ENCODE results near the gene ITGBL1. TPM values are rescaled to one million over a fixed set of nuclear protein-coding genes. Genes with fewer than 3 reads are reported as not detected.

ITGBL1 gene, protein sequence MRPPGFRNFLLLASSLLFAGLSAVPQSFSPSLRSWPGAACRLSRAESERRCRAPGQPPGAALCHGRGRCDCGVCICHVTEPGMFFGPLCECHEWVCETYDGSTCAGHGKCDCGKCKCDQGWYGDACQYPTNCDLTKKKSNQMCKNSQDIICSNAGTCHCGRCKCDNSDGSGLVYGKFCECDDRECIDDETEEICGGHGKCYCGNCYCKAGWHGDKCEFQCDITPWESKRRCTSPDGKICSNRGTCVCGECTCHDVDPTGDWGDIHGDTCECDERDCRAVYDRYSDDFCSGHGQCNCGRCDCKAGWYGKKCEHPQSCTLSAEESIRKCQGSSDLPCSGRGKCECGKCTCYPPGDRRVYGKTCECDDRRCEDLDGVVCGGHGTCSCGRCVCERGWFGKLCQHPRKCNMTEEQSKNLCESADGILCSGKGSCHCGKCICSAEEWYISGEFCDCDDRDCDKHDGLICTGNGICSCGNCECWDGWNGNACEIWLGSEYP
- 0.01 TPM for polyA plus RNA-seq (2013, experiment 1 of 2)
- not detected for polyA plus RNA-seq (2013, experiment 2 of 2)

DNA sequence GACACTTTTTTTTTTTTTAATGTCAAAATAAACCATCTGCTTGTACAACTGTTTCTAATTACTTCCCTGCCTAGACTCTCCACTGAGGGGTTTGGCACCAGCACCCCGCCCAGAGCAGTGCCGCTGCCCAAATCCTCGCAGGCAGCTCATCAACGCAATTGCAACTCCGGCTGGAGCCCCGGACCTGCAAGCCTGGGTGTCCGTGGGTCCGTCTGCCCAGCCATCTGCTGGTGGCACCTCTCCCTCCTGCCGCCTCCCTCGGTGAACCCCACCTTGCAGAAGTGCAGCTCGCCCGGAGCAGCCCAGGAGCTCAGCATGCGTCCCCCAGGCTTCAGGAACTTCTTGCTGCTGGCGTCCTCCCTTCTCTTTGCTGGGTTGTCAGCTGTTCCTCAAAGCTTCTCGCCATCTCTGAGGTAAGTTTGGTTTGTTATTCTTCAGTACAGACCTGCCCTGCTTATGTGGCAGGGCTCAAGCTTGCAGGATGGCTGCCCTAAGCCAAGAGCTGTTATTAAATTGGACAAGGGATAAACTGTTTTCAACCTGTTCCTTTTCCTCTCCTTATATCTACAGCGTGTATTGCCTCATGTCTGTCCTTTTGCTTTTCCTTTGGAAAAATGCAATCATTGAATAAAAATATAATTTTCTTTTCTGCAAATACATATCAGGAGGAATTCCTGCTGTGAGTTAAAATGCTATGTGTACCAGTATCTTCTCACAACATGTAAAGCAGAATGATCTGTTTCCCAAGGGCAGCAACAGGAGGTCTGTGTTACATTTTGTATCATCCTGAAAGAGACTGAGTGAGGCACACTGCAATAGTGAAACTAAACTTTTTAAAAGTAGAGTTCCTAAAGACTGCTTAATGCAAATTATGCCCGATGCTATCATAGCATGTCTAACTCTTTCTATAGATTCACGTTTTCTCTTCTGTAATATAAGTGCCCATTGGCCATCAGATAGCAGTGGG, at the start of gene ITGBL1:
Gene ITGBL1 (plus strand): TSS at position 157 of the 967 bp plus-strand sequence. CDS start 159 bp downstream, at position 316.
- Histone ChIP-seq H2BK5ac (ENCODE audit: low read length) (no peak within 1 kb of the TSS), H3K27ac (ENCODE audit: low read depth, low read length) (no peak within 1 kb of the TSS), H3K79me1 (ENCODE audit: low read length) (no peaks in the 10 kb centered on the region), H2AK5ac (ENCODE audit: low read length) (no peak within 1 kb of the TSS), H3K4ac (ENCODE audit: low read depth, low read length) (no peak within 1 kb of the TSS), H3K18ac (ENCODE audit: low read length) (no peak within 1 kb of the TSS), H4K5ac (ENCODE audit: low read length) (no peak within 1 kb of the TSS), H2BK120ac (ENCODE audit: low read depth, low read length) (no peak within 1 kb of the TSS), H3K4me3 (ENCODE audit: low read length) (no peak within 1 kb of the TSS), H3K36me3 (ENCODE audit: control insufficient read depth, insufficient read depth, low read length) (no peaks in the 10 kb centered on the region), H4K8ac (ENCODE audit: low read depth, low read length) (no peak within 1 kb of the TSS), H2BK15ac (replicated peaks; ENCODE audit: low read depth) (no peak within 1 kb of the TSS), H3K56ac (ENCODE audit: low read length) (no peak within 1 kb of the TSS), H3K23ac (ENCODE audit: low read length) (no peak within 1 kb of the TSS), H3K4me2 (ENCODE audit: low read length) (no peak within 1 kb of the TSS), H3K27me3 (ENCODE audit: insufficient read depth, low read length, poor library complexity) (no peaks in the 10 kb centered on the region), H3K4me1 (ENCODE audit: control insufficient read depth, low read depth, low read length) (no peaks in the 10 kb centered on the region), H3K79me2 (ENCODE audit: control insufficient read depth, insufficient read depth, low read length) (no peaks in the 10 kb centered on the region), H3K9ac (ENCODE audit: low read length) (no peak within 1 kb of the TSS)
- no peak for DNase-seq
- no CpG with 5 or more reads among the region's 18 CpGs for WGBS (ENCODE audit: extremely low coverage, insufficient coverage, low lambda C conversion rate)

GRCh38 chr13:101406791-101407190, 45.7 kb upstream of the ITGBL1 start:
- H3K79me1 ChIP-seq (ENCODE audit: low read length): no peaks in the 10 kb centered on the region
- no peak overlapping the region for H3K27ac ChIP-seq (ENCODE audit: low read depth, low read length)
- no peak overlapping the region for H3K23ac ChIP-seq (ENCODE audit: low read length)
- no peak overlapping the region for H3K4me3 ChIP-seq (ENCODE audit: low read length)
- H2AK5ac ChIP-seq (ENCODE audit: low read length): no peak overlapping the region
- no CpG with 5 or more reads among the region's 1 CpG for WGBS (ENCODE audit: extremely low coverage, insufficient coverage, low lambda C conversion rate)
- H3K27me3 ChIP-seq (ENCODE audit: insufficient read depth, low read length, poor library complexity): no peaks in the 10 kb centered on the region
- H3K4ac ChIP-seq (ENCODE audit: low read depth, low read length): no peak overlapping the region
- DNase-seq: no peak
- H4K8ac ChIP-seq (ENCODE audit: low read depth, low read length): no peak overlapping the region
- no peak overlapping the region for H2BK120ac ChIP-seq (ENCODE audit: low read depth, low read length)
- H2BK15ac ChIP-seq (replicated peaks; ENCODE audit: low read depth): no peak overlapping the region
- no peak overlapping the region for H2BK5ac ChIP-seq (ENCODE audit: low read length)
- no peak overlapping the region for H3K18ac ChIP-seq (ENCODE audit: low read length)
- H3K9ac ChIP-seq (ENCODE audit: low read length): no peak overlapping the region
- H3K4me2 ChIP-seq (ENCODE audit: low read length): no peak overlapping the region
- no peaks in the 10 kb centered on the region for H3K4me1 ChIP-seq (ENCODE audit: control insufficient read depth, low read depth, low read length)
- no peak overlapping the region for H4K5ac ChIP-seq (ENCODE audit: low read length)
- H3K79me2 ChIP-seq (ENCODE audit: control insufficient read depth, insufficient read depth, low read length): no peaks in the 10 kb centered on the region
- no peak overlapping the region for H3K56ac ChIP-seq (ENCODE audit: low read length)
- no peaks in the 10 kb centered on the region for H3K36me3 ChIP-seq (ENCODE audit: control insufficient read depth, insufficient read depth, low read length)

- Histone ChIP-seq H3K79me2 (ENCODE audit: control insufficient read depth, insufficient read depth, low read length) (no peaks in the 10 kb centered on the region), H2BK120ac (ENCODE audit: low read depth, low read length) (no peak overlapping the region), H3K4ac (ENCODE audit: low read depth, low read length) (no peak overlapping the region), H3K4me1 (ENCODE audit: control insufficient read depth, low read depth, low read length) (no peaks in the 10 kb centered on the region), H4K5ac (ENCODE audit: low read length) (no peak overlapping the region), H3K4me3 (ENCODE audit: low read length) (no peak overlapping the region), H4K8ac (ENCODE audit: low read depth, low read length) (no peak overlapping the region), H2BK15ac (replicated peaks; ENCODE audit: low read depth) (no peak overlapping the region), H3K27ac (ENCODE audit: low read depth, low read length) (no peak overlapping the region), H3K4me2 (ENCODE audit: low read length) (no peak overlapping the region), H3K27me3 (ENCODE audit: insufficient read depth, low read length, poor library complexity) (no peaks in the 10 kb centered on the region), H3K18ac (ENCODE audit: low read length) (no peak overlapping the region), H3K9ac (ENCODE audit: low read length) (no peak overlapping the region), H2AK5ac (ENCODE audit: low read length) (no peak overlapping the region), H2BK5ac (ENCODE audit: low read length) (no peak overlapping the region), H3K56ac (ENCODE audit: low read length) (no peak overlapping the region), H3K23ac (ENCODE audit: low read length) (no peak overlapping the region), H3K36me3 (ENCODE audit: control insufficient read depth, insufficient read depth, low read length) (no peaks in the 10 kb centered on the region), H3K79me1 (ENCODE audit: low read length) (no peaks in the 10 kb centered on the region)
- no peak for DNase-seq
- no CpG with 5 or more reads among the region's 9 CpGs for WGBS (ENCODE audit: extremely low coverage, insufficient coverage, low lambda C conversion rate)
Measured at GRCh38 chr13:101408154-101408553, 44.3 kb upstream of the ITGBL1 start.

GRCh38 chr13:101408992-101409656, 43.4 kb upstream of the ITGBL1 start:
- Histone ChIP-seq H3K9ac (ENCODE audit: low read length) (no peak overlapping the region), H3K27me3 (ENCODE audit: insufficient read depth, low read length, poor library complexity) (no peaks in the 10 kb centered on the region), H3K4me1 (ENCODE audit: control insufficient read depth, low read depth, low read length) (no peaks in the 10 kb centered on the region), H3K18ac (ENCODE audit: low read length) (no peak overlapping the region), H3K4me3 (ENCODE audit: low read length) (no peak overlapping the region), H4K8ac (ENCODE audit: low read depth, low read length) (no peak overlapping the region), H2BK15ac (replicated peaks; ENCODE audit: low read depth) (no peak overlapping the region), H3K36me3 (ENCODE audit: control insufficient read depth, insufficient read depth, low read length) (no peaks in the 10 kb centered on the region), H2BK120ac (ENCODE audit: low read depth, low read length) (no peak overlapping the region), H4K5ac (ENCODE audit: low read length) (no peak overlapping the region), H3K79me1 (ENCODE audit: low read length) (no peaks in the 10 kb centered on the region), H3K23ac (ENCODE audit: low read length) (no peak overlapping the region), H3K56ac (ENCODE audit: low read length) (no peak overlapping the region), H3K4me2 (ENCODE audit: low read length) (no peak overlapping the region), H3K4ac (ENCODE audit: low read depth, low read length) (no peak overlapping the region), H2AK5ac (ENCODE audit: low read length) (no peak overlapping the region), H2BK5ac (ENCODE audit: low read length) (no peak overlapping the region), H3K79me2 (ENCODE audit: control insufficient read depth, insufficient read depth, low read length) (no peaks in the 10 kb centered on the region), H3K27ac (ENCODE audit: low read depth, low read length) (no peak overlapping the region)
- DNase-seq: no peak
- no CpG with 5 or more reads among the region's 6 CpGs for WGBS (ENCODE audit: extremely low coverage, insufficient coverage, low lambda C conversion rate)

DNA sequence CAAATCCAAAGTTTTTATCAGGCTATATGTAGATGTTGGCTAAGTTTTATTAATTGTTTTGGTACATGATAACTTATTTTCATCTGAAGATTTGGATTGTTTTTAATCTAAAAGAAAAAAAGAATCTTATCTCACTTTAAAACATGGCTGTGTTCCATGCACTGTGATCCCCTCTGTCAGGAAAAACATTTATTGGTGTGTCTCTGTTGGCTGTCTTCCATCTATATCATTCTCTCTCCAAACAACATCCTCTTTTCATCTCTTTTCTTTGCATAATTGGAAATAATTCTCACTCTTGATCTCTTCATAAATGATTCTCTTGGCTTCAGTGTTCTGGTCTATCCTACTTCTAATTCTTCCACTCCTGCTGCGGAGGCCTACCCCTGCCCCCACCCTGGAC, 40.4 kb upstream of the ITGBL1 start:
- Histone ChIP-seq H3K23ac (ENCODE audit: low read length) (no peak overlapping the region), H2BK5ac (ENCODE audit: low read length) (no peak overlapping the region)

More for the DNA sequence above, 40.4 kb upstream of the ITGBL1 start:
- Histone ChIP-seq H3K18ac (ENCODE audit: low read length) (no peak overlapping the region), H3K27me3 (ENCODE audit: insufficient read depth, low read length, poor library complexity) (peaks cover 8% of the 10 kb centered on the region), H3K79me2 (ENCODE audit: control insufficient read depth, insufficient read depth, low read length) (no peaks in the 10 kb centered on the region), H3K36me3 (ENCODE audit: control insufficient read depth, insufficient read depth, low read length) (no peaks in the 10 kb centered on the region), H4K5ac (ENCODE audit: low read length) (no peak overlapping the region), H2BK120ac (ENCODE audit: low read depth, low read length) (no peak overlapping the region), H2BK15ac (replicated peaks; ENCODE audit: low read depth) (no peak overlapping the region), H3K79me1 (ENCODE audit: low read length) (no peaks in the 10 kb centered on the region), H3K4me2 (ENCODE audit: low read length) (no peak overlapping the region), H3K56ac (ENCODE audit: low read length) (no peak overlapping the region), H3K9ac (ENCODE audit: low read length) (no peak overlapping the region), H3K4ac (ENCODE audit: low read depth, low read length) (no peak overlapping the region), H4K8ac (ENCODE audit: low read depth, low read length) (no peak overlapping the region), H2AK5ac (ENCODE audit: low read length) (no peak overlapping the region), H3K27ac (ENCODE audit: low read depth, low read length) (no peak overlapping the region), H3K4me1 (ENCODE audit: control insufficient read depth, low read depth, low read length) (no peaks in the 10 kb centered on the region), H3K4me3 (ENCODE audit: low read length) (no peak overlapping the region)
- no CpG with 5 or more reads among the region's 1 CpG for WGBS (ENCODE audit: extremely low coverage, insufficient coverage, low lambda C conversion rate)
- DNase-seq: no peak
